BJ (cell line): ENCODE results near the gene SCYL2. TPM values are rescaled to one million over a fixed set of nuclear protein-coding genes. Genes with fewer than 3 reads are reported as not detected.

ENCODE experiments used
- CTCF ChIA-PET: fragments of 350-600 bp; formaldehyde crosslinking; extraction: SDS; loops from one replicate; lab custom pipeline; 2021; ENCODE audit warnings: antibody characterized with exemption, inconsistent platforms; lab: Yijun Ruan, JAX
- POLR2A ChIA-PET: fragments of 300-600 bp; sonication (Branson Sonifier 250); formaldehyde crosslinking; extraction: SDS; loops from one replicate; lab custom pipeline; 2021; ENCODE audit warnings: antibody characterized with exemption; lab: Charles Lee
- DNase-seq: peaks from one replicate; pipeline ENCODE4 v3.0.0-alpha.2; 2011; ENCODE audit warnings: low read depth
- H3K27me3 ChIP-seq: 2 replicates; pipeline ENCODE4 v1.6.0; 2011; ENCODE audit warnings: low read length; ENCODE audit not compliant: control insufficient read depth, insufficient read depth
- H3K36me3 ChIP-seq: 2 replicates; pipeline ENCODE4 v1.5.1; 2011; ENCODE audit warnings: low read length; ENCODE audit not compliant: control insufficient read depth, insufficient read depth
- H3K4me3 ChIP-seq: 2 replicates; pipeline ENCODE4 v1.5.1; 2011; ENCODE audit warnings: low read depth, mild to moderate bottlenecking, control low read depth, low read length
- polyA plus RNA-seq: library from polyadenylated mRNA; depleted of rRNA; stranded (reverse); fragments of >200 nt; gene quantifications from 2 replicates; pipeline ENCODE4 v1.2.3, GENCODE V29; 2011
- TF ChIP-seq, protein P1 (sequence below): IDR thresholded peaks from 2 replicates; pipeline ENCODE4 v1.5.1; 2011; ENCODE audit warnings: low read depth, mild to moderate bottlenecking, control low read depth, inconsistent platforms, low read length, moderate library complexity; ENCODE audit not compliant: insufficient read depth

SCYL2 gene
- polyA plus RNA-seq, 1 experiment, result 12.4 TPM

- Histone ChIP-seq H3K27me3 (no peaks in the 10 kb centered on the region), H3K4me3 (no peak overlapping the region), H3K36me3 (peaks cover 3% of the 10 kb centered on the region; the same call in 1 of the 2 replicates)
- TF ChIP-seq, protein P1, sequence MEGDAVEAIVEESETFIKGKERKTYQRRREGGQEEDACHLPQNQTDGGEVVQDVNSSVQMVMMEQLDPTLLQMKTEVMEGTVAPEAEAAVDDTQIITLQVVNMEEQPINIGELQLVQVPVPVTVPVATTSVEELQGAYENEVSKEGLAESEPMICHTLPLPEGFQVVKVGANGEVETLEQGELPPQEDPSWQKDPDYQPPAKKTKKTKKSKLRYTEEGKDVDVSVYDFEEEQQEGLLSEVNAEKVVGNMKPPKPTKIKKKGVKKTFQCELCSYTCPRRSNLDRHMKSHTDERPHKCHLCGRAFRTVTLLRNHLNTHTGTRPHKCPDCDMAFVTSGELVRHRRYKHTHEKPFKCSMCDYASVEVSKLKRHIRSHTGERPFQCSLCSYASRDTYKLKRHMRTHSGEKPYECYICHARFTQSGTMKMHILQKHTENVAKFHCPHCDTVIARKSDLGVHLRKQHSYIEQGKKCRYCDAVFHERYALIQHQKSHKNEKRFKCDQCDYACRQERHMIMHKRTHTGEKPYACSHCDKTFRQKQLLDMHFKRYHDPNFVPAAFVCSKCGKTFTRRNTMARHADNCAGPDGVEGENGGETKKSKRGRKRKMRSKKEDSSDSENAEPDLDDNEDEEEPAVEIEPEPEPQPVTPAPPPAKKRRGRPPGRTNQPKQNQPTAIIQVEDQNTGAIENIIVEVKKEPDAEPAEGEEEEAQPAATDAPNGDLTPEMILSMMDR, result no peak
- CTCF ChIA-PET, result no interaction called here
- POLR2A ChIA-PET, result no interaction called here
- no peak for DNase-seq
Measured at GRCh38 chr12:100324498-100324897, 57.5 kb downstream of the SCYL2 start.

GRCh38 chr12:100326208-100326607, 59.2 kb downstream of the SCYL2 start:
- POLR2A ChIA-PET, result no interaction called here
- Histone ChIP-seq H3K4me3 (no peak overlapping the region), H3K36me3 (peaks cover 4% of the 10 kb centered on the region; the same call in 1 of the 2 replicates), H3K27me3 (no peaks in the 10 kb centered on the region)
- no peak for DNase-seq
- CTCF ChIA-PET, result interaction anchor here (1.8 kb wide), 1 partner anchor 22 kb away, joined by 5 read pairs; no protein-coding TSS in a partner anchor
- TF ChIP-seq, protein P1, result no peak

DNA sequence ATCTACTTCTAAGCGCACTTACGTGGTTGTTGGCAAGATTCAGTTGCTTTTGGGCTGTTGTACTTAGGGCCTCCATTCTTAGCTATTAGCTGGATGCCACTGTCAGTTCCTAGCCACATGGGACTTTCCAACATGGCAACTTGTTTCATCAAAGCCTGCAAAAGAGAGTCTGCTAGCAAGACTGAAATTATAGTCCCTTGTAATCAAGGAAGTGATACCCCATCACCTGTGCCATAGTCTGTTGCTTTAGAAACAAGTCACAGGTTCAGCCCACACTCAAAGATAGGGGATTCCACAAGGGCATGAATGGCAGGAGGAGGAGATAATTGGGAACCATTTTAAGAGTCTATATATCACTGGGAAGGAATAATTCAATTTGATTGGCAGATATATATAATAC, 62.8 kb downstream of the SCYL2 start:
- TF ChIP-seq, protein P1, result no peak
- DNase-seq, result no peak
- CTCF ChIA-PET, result no interaction called here

GRCh38 chr12:100331871-100332270, 64.9 kb downstream of the SCYL2 start:
- ChIA-PET CTCF (no interaction called here), POLR2A (no interaction called here)
- DNase-seq, result no peak
- Histone ChIP-seq H3K36me3 (peaks cover 4% of the 10 kb centered on the region; the same call in 1 of the 2 replicates), H3K4me3 (no peak overlapping the region), H3K27me3 (no peaks in the 10 kb centered on the region)
- TF ChIP-seq, protein P1, result no peak

More for the DNA sequence above, 62.8 kb downstream of the SCYL2 start:
- Histone ChIP-seq H3K36me3 (peaks cover 4% of the 10 kb centered on the region; the same call in 1 of the 2 replicates), H3K27me3 (no peaks in the 10 kb centered on the region), H3K4me3 (no peak overlapping the region)
- POLR2A ChIA-PET, result no interaction called here

GRCh38 chr12:100332852-100333251, 65.9 kb downstream of the SCYL2 start:
- TF ChIP-seq, protein P1, result no peak
- H3K4me3 ChIP-seq, result no peak overlapping the region
- ChIA-PET POLR2A (no interaction called here), CTCF (no interaction called here)
- peaks cover 4% of the 10 kb centered on the region; the same call in 1 of the 2 replicates for H3K36me3 ChIP-seq
- no peaks in the 10 kb centered on the region for H3K27me3 ChIP-seq
- no peak for DNase-seq
